ENCODE data around the gene THAP4. TPM values are rescaled to one million over a fixed set of nuclear protein-coding genes. Genes with fewer than 3 reads are reported as not detected.

The THAP4 gene
- total and polyA plus RNA-seq, 2 of the 13 experiments (the other 11 are each of a cell fraction or from before 2014, with no cell fraction given): 59.7 to 75.7 TPM

GRCh38 chr2:241570961-241571581 lies 65.9 kb downstream of the THAP4 start:
- POLR2A ChIA-PET: interaction anchor here (1.1 kb wide), 1 partner anchor 11 kb away, joined by 4 read pairs; no protein-coding TSS in a partner anchor
- Histone ChIP-seq H3K9ac (ENCODE audit: insufficient read depth, low read depth, low read length) (no peak overlapping the region), H3K27ac (ENCODE audit: extremely low read length, insufficient read depth, low read length) (no peak overlapping the region), H3K79me2 (ENCODE audit: insufficient read depth, low read length) (no peaks in the 10 kb centered on the region), H2AFZ (ENCODE audit: low read length) (no peak overlapping the region), H3K4me1 (ENCODE audit: insufficient read depth, low read length) (no peaks in the 10 kb centered on the region), H4K20me1 (ENCODE audit: insufficient read depth, low read length) (peaks cover 9% of the 10 kb centered on the region; the same call in 1 of the 2 replicates), H3K9me3 (ENCODE audit: low read length) (no peaks in the 10 kb centered on the region), H3K27me3 (ENCODE audit: control insufficient read depth in 1 of 2, insufficient read depth in 2 of 2, low read length in 2 of 2) (no peaks in the 10 kb centered on the region), H3K36me3 (replicated peaks in 1 of 2; ENCODE audit: control insufficient read depth in 1 of 2, insufficient read depth in 2 of 2, low read length in 2 of 2) (peaks cover 8 to 33% of the 10 kb centered on the region in 2 experiments; a peak in 4 of 5 replicates), H3K4me3 (replicated peaks in 1 of 3; ENCODE audit: insufficient read depth in 1 of 3, low read depth in 2 of 3, low read length in 3 of 3) (no peak overlapping the region), H3K4me2 (ENCODE audit: low read depth, low read length) (no peak overlapping the region)
- no peak for FAIRE-seq
- CTCF ChIA-PET (ENCODE audit: low intra/inter-chr PET ratio, low total read pairs): no interaction called here
- in situ Hi-C loops (cut with HindIII; ENCODE audit: extremely low pct_ligation_motif_present, low pct_unique_long_range_greater_than_20kb) (no loop called here), intact Hi-C loops (cut with micrococcal nuclease; ENCODE audit: unreplicated experiment) (no loop called here)
- DNase-seq (ENCODE audit: low spot score): no peak
- BruUV-seq (replicated peaks): no TSS peak
- 97% methylated on average over 17 of the region's 23 CpGs for WGBS (ENCODE audit: low lambda C conversion rate)
- peak; percentile 13 for ATAC-seq
- TF ChIP-seq HNRNPL (IDR thresholded peaks at IDR 0.05; ENCODE audit: low read depth, low read length) (0 out of 2 replicates have a peak, but pooled peaks have one; percentile 18), GRHL1 (CRISPR knock-in tag; conservative IDR thresholded peaks at IDR 0.05) (no peak)

- H3K4me1 ChIP-seq (ENCODE audit: insufficient read depth, low read length): no peaks in the 10 kb centered on the region
- TF ChIP-seq ZNF232 (CRISPR knock-in tag; IDR thresholded peaks at IDR 0.05; ENCODE audit: borderline replicate concordance): no peak
- TF ChIP-seq AGO2 (optimal IDR thresholded peaks at IDR 0.05; ENCODE audit: low read depth, low read length): peak; percentile 39
- TF ChIP-seq, protein P1, sequence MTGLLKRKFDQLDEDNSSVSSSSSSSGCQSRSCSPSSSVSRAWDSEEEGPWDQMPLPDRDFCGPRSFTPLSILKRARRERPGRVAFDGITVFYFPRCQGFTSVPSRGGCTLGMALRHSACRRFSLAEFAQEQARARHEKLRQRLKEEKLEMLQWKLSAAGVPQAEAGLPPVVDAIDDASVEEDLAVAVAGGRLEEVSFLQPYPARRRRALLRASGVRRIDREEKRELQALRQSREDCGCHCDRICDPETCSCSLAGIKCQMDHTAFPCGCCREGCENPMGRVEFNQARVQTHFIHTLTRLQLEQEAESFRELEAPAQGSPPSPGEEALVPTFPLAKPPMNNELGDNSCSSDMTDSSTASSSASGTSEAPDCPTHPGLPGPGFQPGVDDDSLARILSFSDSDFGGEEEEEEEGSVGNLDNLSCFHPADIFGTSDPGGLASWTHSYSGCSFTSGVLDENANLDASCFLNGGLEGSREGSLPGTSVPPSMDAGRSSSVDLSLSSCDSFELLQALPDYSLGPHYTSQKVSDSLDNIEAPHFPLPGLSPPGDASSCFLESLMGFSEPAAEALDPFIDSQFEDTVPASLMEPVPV (CRISPR knock-in tag; IDR thresholded peaks at IDR 0.05): no peak
- no peak for TF ChIP-seq ZNF792 (CRISPR knock-in tag; IDR thresholded peaks at IDR 0.05)
- TF ChIP-seq RBFOX2 (IDR thresholded peaks at IDR 0.05; ENCODE audit: low read depth, low read length): peak; percentile 29; the same call in 1 of the 2 replicates
- TF ChIP-seq, protein P2, sequence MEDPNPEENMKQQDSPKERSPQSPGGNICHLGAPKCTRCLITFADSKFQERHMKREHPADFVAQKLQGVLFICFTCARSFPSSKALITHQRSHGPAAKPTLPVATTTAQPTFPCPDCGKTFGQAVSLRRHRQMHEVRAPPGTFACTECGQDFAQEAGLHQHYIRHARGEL (CRISPR knock-in tag; IDR thresholded peaks at IDR 0.05): peak; percentile 45; the same call in 1 of the 2 replicates
- TF ChIP-seq SPEN (CRISPR knock-in tag; IDR thresholded peaks at IDR 0.05; ENCODE audit: low read depth): 0 out of 2 replicates have a peak, but pooled peaks have one; percentile 24
- TF ChIP-seq HIVEP1 (CRISPR knock-in tag; IDR thresholded peaks at IDR 0.05): 0 out of 2 replicates have a peak, but pooled peaks have one; percentile 37
- no TSS peak for BruUV-seq (replicated peaks)
- POLR2A ChIA-PET: interaction anchor here (1.1 kb wide), 1 partner anchor 10 kb away, joined by 4 read pairs; no protein-coding TSS in a partner anchor
- FAIRE-seq (no peak), ATAC-seq (no peak), DNase-seq (ENCODE audit: low spot score) (no peak)
- H3K4me3 ChIP-seq (replicated peaks in 1 of 3; ENCODE audit: insufficient read depth in 1 of 3, low read depth in 2 of 3, low read length in 3 of 3): no peak overlapping the region
- peaks cover 9% of the 10 kb centered on the region; the same call in 1 of the 2 replicates for H4K20me1 ChIP-seq (ENCODE audit: insufficient read depth, low read length)
- 98% methylated on average over 16 of the region's 23 CpGs for WGBS (ENCODE audit: low lambda C conversion rate)
- H2AFZ ChIP-seq (ENCODE audit: low read length): no peak overlapping the region
- H3K27ac ChIP-seq (ENCODE audit: extremely low read length, insufficient read depth, low read length): no peak overlapping the region
- no peak overlapping the region for H3K4me2 ChIP-seq (ENCODE audit: low read depth, low read length)
- CTCF ChIA-PET (ENCODE audit: low intra/inter-chr PET ratio, low total read pairs): no interaction called here
- intact Hi-C loops (cut with micrococcal nuclease; ENCODE audit: unreplicated experiment) (no loop called here), in situ Hi-C loops (cut with HindIII; ENCODE audit: extremely low pct_ligation_motif_present, low pct_unique_long_range_greater_than_20kb) (no loop called here)
- no peaks in the 10 kb centered on the region for H3K79me2 ChIP-seq (ENCODE audit: insufficient read depth, low read length)
- no peak overlapping the region for H3K9ac ChIP-seq (ENCODE audit: insufficient read depth, low read depth, low read length)
- H3K27me3 ChIP-seq (ENCODE audit: control insufficient read depth in 1 of 2, insufficient read depth in 2 of 2, low read length in 2 of 2): no peaks in the 10 kb centered on the region
- H3K36me3 ChIP-seq (replicated peaks in 1 of 2; ENCODE audit: control insufficient read depth in 1 of 2, insufficient read depth in 2 of 2, low read length in 2 of 2): peaks cover 5 to 33% of the 10 kb centered on the region in 2 experiments; a peak in 4 of 5 replicates
- no peaks in the 10 kb centered on the region for H3K9me3 ChIP-seq (ENCODE audit: low read length)
Measured at GRCh38 chr2:241569831-241570281, 67.1 kb downstream of the THAP4 start.
